Astrocyte (in vitro differentiated cells and primary cell): ENCODE results near the gene UGT1A4. TPM values are rescaled to one million over a fixed set of nuclear protein-coding genes. Genes with fewer than 3 reads are reported as not detected.
A peak's percentile ranks its signal among the peaks of the same experiment; 100 is the strongest.
"Not testable (repeated sequence)": the region's sequence is repeated elsewhere in the genome, so short reads cannot be mapped to it uniquely, and the experiment has no call there.

Source experiments
- DNase-seq: peaks from one replicate; pipeline ENCODE4 v3.0.0-alpha.2; 2010; ENCODE audit warnings: low read depth
- FAIRE-seq: peaks from 2 replicates; lab custom pipeline; 2011; peaks lifted over from hg19 to GRCh38; lab: Jason Lieb, UNC
- H2AFZ ChIP-seq: 2 replicates; pipeline ENCODE4 v1.6.0; 2012; ENCODE audit warnings: low read depth, low read length, inconsistent platforms
- H3K27ac ChIP-seq: 2 replicates; pipeline ENCODE4 v1.5.1; 2011; ENCODE audit warnings: low read depth, low read length, inconsistent platforms
- H3K27me3 ChIP-seq: 2 replicates; pipeline ENCODE4 v1.6.0; 2011; ENCODE audit warnings: low read length, inconsistent platforms; ENCODE audit not compliant: insufficient read depth
- H3K36me3 ChIP-seq: 2 replicates; pipeline ENCODE4 v1.5.1; 2011; ENCODE audit warnings: low read length, inconsistent platforms; ENCODE audit not compliant: insufficient read depth
- H3K4me1 ChIP-seq: 2 replicates; pipeline ENCODE4 v1.5.1; 2011; ENCODE audit warnings: low read length, inconsistent platforms; ENCODE audit not compliant: insufficient read depth
- H3K4me2 ChIP-seq: 2 replicates; pipeline ENCODE4 v1.6.0; 2012; ENCODE audit warnings: low read length, inconsistent platforms
- H3K4me3 ChIP-seq: 2 replicates; pipeline ENCODE4 v1.5.1; 2011; ENCODE audit warnings: low read depth, mild to moderate bottlenecking, low read length, inconsistent platforms; ENCODE audit not compliant: insufficient read depth
- H3K79me2 ChIP-seq: 2 replicates; pipeline ENCODE4 v1.6.0; 2012; ENCODE audit warnings: mild to moderate bottlenecking, low read length, inconsistent platforms; ENCODE audit not compliant: insufficient read depth
- H3K9ac ChIP-seq: 2 replicates; pipeline ENCODE4 v1.6.0; 2012; ENCODE audit warnings: mild to moderate bottlenecking, low read length, inconsistent platforms
- H3K9me3 ChIP-seq: 2 replicates; pipeline ENCODE4 v1.5.1; 2012; ENCODE audit warnings: low read depth, mild to moderate bottlenecking, low read length, inconsistent platforms; ENCODE audit not compliant: insufficient read depth
- H4K20me1 ChIP-seq: 2 replicates; pipeline ENCODE4 v1.6.0; 2012; ENCODE audit warnings: low read length, inconsistent platforms; ENCODE audit not compliant: insufficient read depth
- H3K27ac Mint-ChIP-seq: one replicate; pipeline ENCODE4 v1.8.0; 2021; ENCODE audit warnings: mild to moderate bottlenecking, mixed read lengths; ENCODE audit not compliant: unreplicated experiment
- H3K27me3 Mint-ChIP-seq: one replicate; pipeline ENCODE4 v1.8.0; 2021; ENCODE audit warnings: low read depth, mixed read lengths; ENCODE audit not compliant: unreplicated experiment
- H3K36me3 Mint-ChIP-seq: one replicate; pipeline ENCODE4 v1.8.0; 2021; ENCODE audit warnings: low read depth, mixed read lengths; ENCODE audit not compliant: unreplicated experiment
- H3K4me1 Mint-ChIP-seq: one replicate; pipeline ENCODE4 v1.8.0; 2021; ENCODE audit warnings: low read depth, mixed read lengths; ENCODE audit not compliant: unreplicated experiment
- H3K4me3 Mint-ChIP-seq: one replicate; pipeline ENCODE4 v1.8.0; 2021; ENCODE audit warnings: mild to moderate bottlenecking, moderate library complexity, mixed read lengths; ENCODE audit not compliant: unreplicated experiment
- H3K9me3 Mint-ChIP-seq: one replicate; pipeline ENCODE4 v1.8.0; 2021; ENCODE audit warnings: mild to moderate bottlenecking, mixed read lengths; ENCODE audit not compliant: unreplicated experiment
- EZH2 ChIP-seq: IDR thresholded peaks from 2 replicates; pipeline ENCODE4 v1.6.1; 2012; ENCODE audit warnings: mild to moderate bottlenecking, low read length, inconsistent platforms; ENCODE audit not compliant: insufficient read depth
- total RNA-seq: library from RNA; stranded (reverse); gene quantifications from 2 replicates; pipeline ENCODE4 v1.2.1, GENCODE V29; 2021
- TF ChIP-seq, protein P1 (sequence below): IDR thresholded peaks from 2 replicates; pipeline ENCODE4 v1.5.1; 2011; ENCODE audit warnings: low read depth, mild to moderate bottlenecking, inconsistent platforms, low read length, moderate library complexity; ENCODE audit not compliant: insufficient read depth

UGT1A4 gene
- total RNA-seq, 1 donor from 2014 or later, result not detected

DNA sequence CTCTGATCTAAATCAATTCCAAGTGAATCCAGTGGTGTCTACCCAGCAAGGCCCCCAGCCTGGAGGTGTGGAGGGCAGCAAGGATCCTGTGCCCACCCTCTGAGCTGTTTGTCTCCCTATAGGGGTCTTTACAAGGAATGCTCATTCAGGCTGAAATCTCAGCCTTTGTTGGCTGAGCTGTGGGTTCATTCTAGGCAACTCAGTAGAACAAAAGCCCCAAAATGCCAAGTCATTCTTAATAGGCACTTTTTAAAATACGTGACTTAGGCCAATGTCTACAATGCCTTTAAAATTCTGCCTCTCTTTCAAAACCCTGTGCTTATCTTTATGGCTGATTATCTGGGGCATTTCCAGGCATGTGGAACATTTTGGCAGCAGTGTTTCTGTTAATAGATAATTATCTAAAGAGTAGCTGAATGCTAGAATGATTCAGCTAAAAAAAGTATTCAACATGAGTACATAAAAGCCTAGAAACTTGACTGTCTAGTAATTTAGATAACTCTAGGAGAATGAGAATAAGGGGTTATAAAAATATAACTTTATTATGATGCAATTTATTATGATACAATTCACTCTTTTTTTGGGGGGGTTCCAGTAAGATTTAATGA, 18.4 kb upstream of the UGT1A4 start:
- Mint-ChIP-seq H3K36me3 (no peaks in the 10 kb centered on the region), H3K4me3 (no peak overlapping the region), H3K9me3 (peaks cover 2% of the 10 kb centered on the region), H3K27me3 (no peaks in the 10 kb centered on the region), H3K4me1 (no peaks in the 10 kb centered on the region), H3K27ac (peak overlapping the region; percentile 38)
- no peak for TF ChIP-seq EZH2
- TF ChIP-seq, protein P1, sequence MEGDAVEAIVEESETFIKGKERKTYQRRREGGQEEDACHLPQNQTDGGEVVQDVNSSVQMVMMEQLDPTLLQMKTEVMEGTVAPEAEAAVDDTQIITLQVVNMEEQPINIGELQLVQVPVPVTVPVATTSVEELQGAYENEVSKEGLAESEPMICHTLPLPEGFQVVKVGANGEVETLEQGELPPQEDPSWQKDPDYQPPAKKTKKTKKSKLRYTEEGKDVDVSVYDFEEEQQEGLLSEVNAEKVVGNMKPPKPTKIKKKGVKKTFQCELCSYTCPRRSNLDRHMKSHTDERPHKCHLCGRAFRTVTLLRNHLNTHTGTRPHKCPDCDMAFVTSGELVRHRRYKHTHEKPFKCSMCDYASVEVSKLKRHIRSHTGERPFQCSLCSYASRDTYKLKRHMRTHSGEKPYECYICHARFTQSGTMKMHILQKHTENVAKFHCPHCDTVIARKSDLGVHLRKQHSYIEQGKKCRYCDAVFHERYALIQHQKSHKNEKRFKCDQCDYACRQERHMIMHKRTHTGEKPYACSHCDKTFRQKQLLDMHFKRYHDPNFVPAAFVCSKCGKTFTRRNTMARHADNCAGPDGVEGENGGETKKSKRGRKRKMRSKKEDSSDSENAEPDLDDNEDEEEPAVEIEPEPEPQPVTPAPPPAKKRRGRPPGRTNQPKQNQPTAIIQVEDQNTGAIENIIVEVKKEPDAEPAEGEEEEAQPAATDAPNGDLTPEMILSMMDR, result no peak
- Histone ChIP-seq H3K27ac (peak overlapping the region; percentile 65), H3K4me1 (no peaks in the 10 kb centered on the region), H3K4me3 (no peak overlapping the region), H3K27me3 (no peaks in the 10 kb centered on the region), H3K9me3 (no peaks in the 10 kb centered on the region), H3K4me2 (no peak overlapping the region), H3K36me3 (no peaks in the 10 kb centered on the region), H4K20me1 (no peaks in the 10 kb centered on the region), H3K9ac (peak overlapping the region; percentile 40), H2AFZ (no peak overlapping the region), H3K79me2 (no peaks in the 10 kb centered on the region)
- FAIRE-seq, result no peak
- DNase-seq, result peak; percentile 88

DNA sequence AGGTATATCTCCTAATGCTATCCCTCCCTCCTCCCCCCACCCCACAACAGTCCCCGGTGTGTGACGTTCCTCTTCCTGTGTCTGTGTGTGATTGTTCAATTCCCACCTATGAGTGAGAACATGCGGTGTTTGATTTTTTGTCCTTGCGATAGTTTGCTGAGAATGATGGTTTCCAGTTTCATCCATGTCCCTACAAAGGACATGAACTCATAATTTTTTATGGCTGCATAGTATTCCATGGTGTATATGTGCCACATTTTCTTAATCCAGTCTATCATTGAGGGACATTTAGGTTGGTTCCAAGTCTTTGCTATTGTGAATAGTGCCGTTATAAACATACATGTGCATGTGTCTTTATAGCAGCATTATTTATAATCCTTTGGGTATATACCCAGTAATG, 17.7 kb upstream of the UGT1A4 start:
- not testable (repeated sequence) for H3K27ac Mint-ChIP-seq, H3K9me3 Mint-ChIP-seq, H3K9ac ChIP-seq, FAIRE-seq, H3K27me3 ChIP-seq, H2AFZ ChIP-seq, DNase-seq, H3K4me1 Mint-ChIP-seq, H3K4me2 ChIP-seq, H3K79me2 ChIP-seq, H3K27me3 Mint-ChIP-seq, H3K9me3 ChIP-seq, H3K4me1 ChIP-seq, H4K20me1 ChIP-seq, H3K36me3 Mint-ChIP-seq, H3K36me3 ChIP-seq, H3K4me3 Mint-ChIP-seq, H3K4me3 ChIP-seq, H3K27ac ChIP-seq

- Histone ChIP-seq H3K27me3 (no peaks in the 10 kb centered on the region), H3K79me2 (no peaks in the 10 kb centered on the region), H3K27ac (no peak overlapping the region), H3K4me1 (peaks cover 10% of the 10 kb centered on the region), H3K9ac (no peak overlapping the region), H3K36me3 (no peaks in the 10 kb centered on the region), H2AFZ (no peak overlapping the region), H3K4me2 (no peak overlapping the region), H3K4me3 (no peak overlapping the region), H3K9me3 (no peaks in the 10 kb centered on the region), H4K20me1 (no peaks in the 10 kb centered on the region)
- no peaks in the 10 kb centered on the region for H3K27me3 Mint-ChIP-seq
- no peak overlapping the region for H3K4me3 Mint-ChIP-seq
- no peaks in the 10 kb centered on the region for H3K9me3 Mint-ChIP-seq
- TF ChIP-seq EZH2, result no peak
- TF ChIP-seq, protein P1, result no peak
- H3K36me3 Mint-ChIP-seq, result no peaks in the 10 kb centered on the region
- H3K27ac Mint-ChIP-seq, result no peak overlapping the region
- DNase-seq, result no peak
- peaks cover 6% of the 10 kb centered on the region for H3K4me1 Mint-ChIP-seq
- FAIRE-seq, result no peak
These were observed 16.3 kb upstream of the UGT1A4 start for GRCh38 chr2:233702238-233702637.
